GM12878 (cell line): ENCODE results near the gene SHROOM1. TPM values are rescaled to one million over a fixed set of nuclear protein-coding genes. Genes with fewer than 3 reads are reported as not detected.

ENCODE experiments used
- ATAC-seq: fragments of 200-7000 bp; cut with Tn5 transposase; 3 replicates; pipeline ENCODE4 v1.9.1; 2020; ENCODE audit warnings: mild to moderate bottlenecking, moderate library complexity
- BruUV-seq: library from RNA; stranded (reverse); fragments of 400-500 nt; replicated peaks from 2 replicates; lab custom pipeline; 2021; lab: Mats Ljungman, UMichigan
- CTCF ChIA-PET: fragments of 300-600 bp; sonication (Branson Sonifier 250); formaldehyde crosslinking; extraction: SDS; loops from one replicate; lab custom pipeline; 2021; ENCODE audit warnings: inconsistent platforms; lab: Yijun Ruan, JAX
- POLR2A ChIA-PET: fragments of 350-600 bp; formaldehyde crosslinking; extraction: SDS; loops from one replicate; lab custom pipeline; 2021; ENCODE audit warnings: inconsistent platforms; lab: Charles Lee
- RAD21 ChIA-PET: fragments of 300-600 bp; sonication (Branson Sonifier 250); formaldehyde crosslinking; loops from one replicate; lab custom pipeline; 2023; ENCODE audit warnings: antibody characterized with exemption; ENCODE audit not compliant: unreplicated experiment; lab: Charles Lee
- SMC1A ChIA-PET: fragments of 300-600 bp; sonication (Branson Sonifier 250); formaldehyde crosslinking; loops from one replicate; lab custom pipeline; 2023; ENCODE audit not compliant: unreplicated experiment, uncharacterized antibody; lab: Charles Lee
- DNase-seq: peaks from one replicate; pipeline ENCODE4 v3.0.0-alpha.2; 2011; ENCODE audit warnings: low read depth, low spot score
- FAIRE-seq: peaks from 3 replicates; lab custom pipeline; 2011; peaks lifted over from hg19 to GRCh38; lab: Jason Lieb, UNC
- H2AFZ ChIP-seq: 2 replicates; pipeline ENCODE4 v1.6.0; 2011; ENCODE audit warnings: low read depth, low read length, control low read depth; ENCODE audit not compliant: control insufficient read depth
- H3K27ac ChIP-seq: 2 replicates; pipeline ENCODE4 v1.5.1; 2011; ENCODE audit warnings: control low read depth; ENCODE audit not compliant: control insufficient read depth, insufficient read depth
- H3K27me3 ChIP-seq, 2 experiments: replicated peaks in 1 of 2; 2 replicates each; pipeline versions ENCODE4 v1.6.0 to v1.6.1; 2011; ENCODE audit warnings: low read length in 1 of 2; ENCODE audit not compliant: control insufficient read depth in 2 of 2, insufficient read depth in 2 of 2
- H3K36me3 ChIP-seq, 2 experiments: 2 replicates each; pipeline ENCODE4 v1.5.1; 2011; ENCODE audit warnings: low read length in 1 of 2; ENCODE audit not compliant: control insufficient read depth in 2 of 2, insufficient read depth in 2 of 2
- H3K4me1 ChIP-seq: 2 replicates; pipeline ENCODE4 v1.6.1; 2011; ENCODE audit warnings: mild to moderate bottlenecking, low read length, moderate library complexity, mixed read lengths; ENCODE audit not compliant: control insufficient read depth, insufficient read depth
- H3K4me2 ChIP-seq: 2 replicates; pipeline ENCODE4 v1.6.0; 2011; ENCODE audit warnings: control low read depth; ENCODE audit not compliant: control insufficient read depth, insufficient read depth
- H3K4me3 ChIP-seq: fragments of 200-600 bp; sonication (generic); 2 replicates; pipeline ENCODE4 v1.5.1; 2016
- H3K79me2 ChIP-seq: 2 replicates; pipeline ENCODE4 v1.6.0; 2011; ENCODE audit warnings: low read length; ENCODE audit not compliant: control insufficient read depth, insufficient read depth
- H3K9ac ChIP-seq: 2 replicates; pipeline ENCODE4 v1.8.0; 2011; ENCODE audit warnings: low read length, control low read depth, mixed read lengths; ENCODE audit not compliant: control insufficient read depth, insufficient read depth
- H3K9me3 ChIP-seq: replicated peaks from 3 replicates; pipeline ENCODE4 v1.5.1; 2011; ENCODE audit warnings: mild to moderate bottlenecking, low read length; ENCODE audit not compliant: control insufficient read depth, insufficient read depth
- H4K20me1 ChIP-seq: 2 replicates; pipeline ENCODE4 v1.6.0; 2011; ENCODE audit not compliant: control insufficient read depth, insufficient read depth
- ASH2L ChIP-seq: fragments of 300-600, 200-600 bp; sonication (generic); IDR thresholded peaks from 2 replicates; pipeline ENCODE4 v1.6.1; 2017; ENCODE audit warnings: low read depth, mild to moderate bottlenecking, borderline replicate concordance
- ESRRA ChIP-seq: IDR thresholded peaks from 2 replicates; pipeline ENCODE4 v1.6.1; 2012; ENCODE audit warnings: mild to moderate bottlenecking, low read length, improper control_type of control experiment
- KLF5 ChIP-seq: fragments of 450-650 bp; IDR thresholded peaks from 2 replicates; pipeline ENCODE4 v1.6.1; 2014; ENCODE audit warnings: mild to moderate bottlenecking; ENCODE audit not compliant: partially characterized antibody
- NFYB ChIP-seq: IDR thresholded peaks from 2 replicates; pipeline ENCODE4 v1.6.1; 2011; ENCODE audit warnings: low read depth, mild to moderate bottlenecking, low read length, improper control_type of control experiment, moderate library complexity; ENCODE audit not compliant: insufficient read depth
- SMAD1 ChIP-seq: fragments of 450-650 bp; IDR thresholded peaks from 2 replicates; pipeline ENCODE4 v1.6.1; 2018; ENCODE audit warnings: mild to moderate bottlenecking, low read depth; ENCODE audit not compliant: partially characterized antibody
- ZSCAN29 ChIP-seq: fragments of 450-650 bp; IDR thresholded peaks from 2 replicates; pipeline ENCODE4 v1.6.1; 2017; ENCODE audit warnings: mild to moderate bottlenecking, moderate library complexity
- WGBS: methylation state at CpG from one replicate; pipeline ENCODE4 v1.1.6; 2016; ENCODE audit warnings: low lambda C conversion rate; ENCODE audit not compliant: insufficient replicate concordance, insufficient coverage; ENCODE audit errors: missing lambda C conversion rate; 5-methylcytosine and 5-hydroxymethylcytosine counted together
- in situ Hi-C: fragments of 300-500 bp; cut with MboI; formaldehyde crosslinking; loops from 9 replicates; pipeline ENCODE4 v1.14.3; 2018; ENCODE audit warnings: mixed read lengths
- intact Hi-C: fragments of 100-400 bp; cut with micrococcal nuclease; formaldehyde crosslinking; loops from one replicate; pipeline ENCODE4 v1.14.2; 2022; ENCODE audit not compliant: unreplicated experiment
- polyA plus RNA-seq, 11 experiments: library from polyadenylated mRNA; depleted of rRNA in 4 of 11; unstranded in 6 of 11; stranded (reverse) in 5 of 11; fragments of >200 nt; fragmentation: Nextera tagmentation in 4 of 11; fragmentation: Illumina TruSeq in 1 of 11; extraction: Ambion mirVana in 4 of 11; extraction: Trizol in 1 of 11; gene quantifications; 1 replicate in 1 of 11; 2 replicates in 10 of 11; pipeline versions ENCODE4 v1.2.1 to v1.2.3, GENCODE V29; 2011 to 2016; ENCODE audit warnings: inconsistent platforms in 2 of 11, missing spikeins in 2 of 11, low read depth in 1 of 11
- total RNA-seq, 4 experiments: library from RNA; depleted of rRNA in 3 of 4; stranded (reverse); fragments of >200 nt in 3 of 4; fragmentation: Illumina TruSeq in 1 of 4; extraction: Trizol in 1 of 4; gene quantifications; 2 replicates each; pipeline versions ENCODE4 v1.2.1 to v1.2.3, GENCODE V29; 2013 to 2021
- TF ChIP-seq, protein P1 (sequence below): IDR thresholded peaks from 2 replicates; pipeline ENCODE4 v1.6.1; 2012; ENCODE audit warnings: mild to moderate bottlenecking, low read depth, low read length
- TF ChIP-seq, protein P2 (sequence below): fragments of 450-650 bp; IDR thresholded peaks from 2 replicates; pipeline ENCODE4 v1.6.1; 2016; ENCODE audit warnings: mild to moderate bottlenecking, moderate library complexity, borderline replicate concordance
- TF ChIP-seq, protein P3 (sequence below): IDR thresholded peaks from 2 replicates; pipeline ENCODE4 v1.6.1; 2012; ENCODE audit warnings: low read depth, low read length, improper control_type of control experiment
- TF ChIP-seq, protein P4 (sequence below): fragments of 450-650 bp; IDR thresholded peaks from 2 replicates; pipeline ENCODE4 v1.6.1; 2017; ENCODE audit warnings: low read depth, mild to moderate bottlenecking, moderate library complexity
- TF ChIP-seq, protein P5 (sequence below): IDR thresholded peaks from 2 replicates; pipeline ENCODE4 v1.6.1; 2012; ENCODE audit warnings: low read length, inconsistent platforms

The SHROOM1 gene
- total and polyA plus RNA-seq, 10 of the 15 experiments (the other 5 are each of a cell fraction or from before 2014, with no cell fraction given): 0.05 to 3.9 (median 1.3) TPM

DNA sequence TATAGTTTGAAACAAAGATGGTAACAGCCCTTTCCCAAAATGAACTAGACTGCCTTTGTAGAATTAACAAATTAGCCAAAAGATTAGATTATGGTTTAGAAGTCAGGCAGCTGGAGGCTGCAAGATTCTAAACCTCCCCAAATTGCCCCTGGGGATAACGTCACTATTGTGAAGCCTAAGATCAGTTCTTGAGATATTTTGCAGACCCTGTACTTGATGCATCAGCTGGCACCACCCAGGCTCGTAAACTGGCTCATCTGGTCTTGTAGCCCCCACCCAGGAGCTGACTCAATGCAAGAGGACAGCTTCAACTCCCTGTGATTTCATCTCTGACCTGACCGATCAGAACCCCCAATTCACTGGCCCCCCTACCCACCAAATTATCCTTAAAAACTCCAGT, 21.6 kb downstream of the SHROOM1 start:
- CTCF ChIA-PET: interaction anchor here (0.9 to 9.0 kb wide), 7 partner anchors 10 to 282 kb away, joined by 3 to 159 read pairs (median 11); no protein-coding TSS in a partner anchor
- Histone ChIP-seq H2AFZ (no peak overlapping the region), H3K9ac (no peak overlapping the region), H3K27ac (no peak overlapping the region), H3K27me3 (peaks cover 0 to 11% of the 10 kb centered on the region in 2 experiments; a peak in 2 of 4 replicates), H3K79me2 (no peaks in the 10 kb centered on the region), H3K4me2 (no peak overlapping the region), H3K36me3 (no peaks in the 10 kb centered on the region), H4K20me1 (no peaks in the 10 kb centered on the region), H3K9me3 (no peaks in the 10 kb centered on the region; the same call in 2 of the 3 replicates), H3K4me1 (no peaks in the 10 kb centered on the region; the same call in 1 of the 2 replicates), H3K4me3 (no peak overlapping the region)
- FAIRE-seq (no peak), DNase-seq (no peak), ATAC-seq (no peak)
- WGBS: 4% methylated on average over 3 of the region's 3 CpGs
- no TSS peak for BruUV-seq
- in situ Hi-C loops (no loop called here), intact Hi-C loops (no loop called here)
- POLR2A ChIA-PET: interaction anchor here (6.2 kb wide), 1 partner anchor 10 kb away, joined by 41 read pairs; no protein-coding TSS in a partner anchor
- RAD21 ChIA-PET: interaction anchor here (0.6 to 6.5 kb wide), 3 partner anchors 9 to 303 kb away, joined by 3 to 106 read pairs (median 7); no protein-coding TSS in a partner anchor
- SMC1A ChIA-PET: interaction anchor here (0.6 to 6.0 kb wide), 13 partner anchors 10 to 424 kb away, joined by 3 to 99 read pairs (median 3); partner anchors contain the start of gene KIF3A
- TF ChIP-seq ESRRA: no peak
- TF ChIP-seq NFYB: no peak
- no peak for TF ChIP-seq ZSCAN29
- TF ChIP-seq, protein P1, sequence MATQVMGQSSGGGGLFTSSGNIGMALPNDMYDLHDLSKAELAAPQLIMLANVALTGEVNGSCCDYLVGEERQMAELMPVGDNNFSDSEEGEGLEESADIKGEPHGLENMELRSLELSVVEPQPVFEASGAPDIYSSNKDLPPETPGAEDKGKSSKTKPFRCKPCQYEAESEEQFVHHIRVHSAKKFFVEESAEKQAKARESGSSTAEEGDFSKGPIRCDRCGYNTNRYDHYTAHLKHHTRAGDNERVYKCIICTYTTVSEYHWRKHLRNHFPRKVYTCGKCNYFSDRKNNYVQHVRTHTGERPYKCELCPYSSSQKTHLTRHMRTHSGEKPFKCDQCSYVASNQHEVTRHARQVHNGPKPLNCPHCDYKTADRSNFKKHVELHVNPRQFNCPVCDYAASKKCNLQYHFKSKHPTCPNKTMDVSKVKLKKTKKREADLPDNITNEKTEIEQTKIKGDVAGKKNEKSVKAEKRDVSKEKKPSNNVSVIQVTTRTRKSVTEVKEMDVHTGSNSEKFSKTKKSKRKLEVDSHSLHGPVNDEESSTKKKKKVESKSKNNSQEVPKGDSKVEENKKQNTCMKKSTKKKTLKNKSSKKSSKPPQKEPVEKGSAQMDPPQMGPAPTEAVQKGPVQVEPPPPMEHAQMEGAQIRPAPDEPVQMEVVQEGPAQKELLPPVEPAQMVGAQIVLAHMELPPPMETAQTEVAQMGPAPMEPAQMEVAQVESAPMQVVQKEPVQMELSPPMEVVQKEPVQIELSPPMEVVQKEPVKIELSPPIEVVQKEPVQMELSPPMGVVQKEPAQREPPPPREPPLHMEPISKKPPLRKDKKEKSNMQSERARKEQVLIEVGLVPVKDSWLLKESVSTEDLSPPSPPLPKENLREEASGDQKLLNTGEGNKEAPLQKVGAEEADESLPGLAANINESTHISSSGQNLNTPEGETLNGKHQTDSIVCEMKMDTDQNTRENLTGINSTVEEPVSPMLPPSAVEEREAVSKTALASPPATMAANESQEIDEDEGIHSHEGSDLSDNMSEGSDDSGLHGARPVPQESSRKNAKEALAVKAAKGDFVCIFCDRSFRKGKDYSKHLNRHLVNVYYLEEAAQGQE: no peak
- TF ChIP-seq, protein P2, sequence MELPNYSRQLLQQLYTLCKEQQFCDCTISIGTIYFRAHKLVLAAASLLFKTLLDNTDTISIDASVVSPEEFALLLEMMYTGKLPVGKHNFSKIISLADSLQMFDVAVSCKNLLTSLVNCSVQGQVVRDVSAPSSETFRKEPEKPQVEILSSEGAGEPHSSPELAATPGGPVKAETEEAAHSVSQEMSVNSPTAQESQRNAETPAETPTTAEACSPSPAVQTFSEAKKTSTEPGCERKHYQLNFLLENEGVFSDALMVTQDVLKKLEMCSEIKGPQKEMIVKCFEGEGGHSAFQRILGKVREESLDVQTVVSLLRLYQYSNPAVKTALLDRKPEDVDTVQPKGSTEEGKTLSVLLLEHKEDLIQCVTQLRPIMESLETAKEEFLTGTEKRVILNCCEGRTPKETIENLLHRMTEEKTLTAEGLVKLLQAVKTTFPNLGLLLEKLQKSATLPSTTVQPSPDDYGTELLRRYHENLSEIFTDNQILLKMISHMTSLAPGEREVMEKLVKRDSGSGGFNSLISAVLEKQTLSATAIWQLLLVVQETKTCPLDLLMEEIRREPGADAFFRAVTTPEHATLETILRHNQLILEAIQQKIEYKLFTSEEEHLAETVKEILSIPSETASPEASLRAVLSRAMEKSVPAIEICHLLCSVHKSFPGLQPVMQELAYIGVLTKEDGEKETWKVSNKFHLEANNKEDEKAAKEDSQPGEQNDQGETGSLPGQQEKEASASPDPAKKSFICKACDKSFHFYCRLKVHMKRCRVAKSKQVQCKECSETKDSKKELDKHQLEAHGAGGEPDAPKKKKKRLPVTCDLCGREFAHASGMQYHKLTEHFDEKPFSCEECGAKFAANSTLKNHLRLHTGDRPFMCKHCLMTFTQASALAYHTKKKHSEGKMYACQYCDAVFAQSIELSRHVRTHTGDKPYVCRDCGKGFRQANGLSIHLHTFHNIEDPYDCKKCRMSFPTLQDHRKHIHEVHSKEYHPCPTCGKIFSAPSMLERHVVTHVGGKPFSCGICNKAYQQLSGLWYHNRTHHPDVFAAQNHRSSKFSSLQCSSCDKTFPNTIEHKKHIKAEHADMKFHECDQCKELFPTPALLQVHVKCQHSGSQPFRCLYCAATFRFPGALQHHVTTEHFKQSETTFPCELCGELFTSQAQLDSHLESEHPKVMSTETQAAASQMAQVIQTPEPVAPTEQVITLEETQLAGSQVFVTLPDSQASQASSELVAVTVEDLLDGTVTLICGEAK: no peak
- TF ChIP-seq ASH2L: no peak
- TF ChIP-seq, protein P3, sequence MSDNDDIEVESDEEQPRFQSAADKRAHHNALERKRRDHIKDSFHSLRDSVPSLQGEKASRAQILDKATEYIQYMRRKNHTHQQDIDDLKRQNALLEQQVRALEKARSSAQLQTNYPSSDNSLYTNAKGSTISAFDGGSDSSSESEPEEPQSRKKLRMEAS: no peak
- TF ChIP-seq, protein P4, sequence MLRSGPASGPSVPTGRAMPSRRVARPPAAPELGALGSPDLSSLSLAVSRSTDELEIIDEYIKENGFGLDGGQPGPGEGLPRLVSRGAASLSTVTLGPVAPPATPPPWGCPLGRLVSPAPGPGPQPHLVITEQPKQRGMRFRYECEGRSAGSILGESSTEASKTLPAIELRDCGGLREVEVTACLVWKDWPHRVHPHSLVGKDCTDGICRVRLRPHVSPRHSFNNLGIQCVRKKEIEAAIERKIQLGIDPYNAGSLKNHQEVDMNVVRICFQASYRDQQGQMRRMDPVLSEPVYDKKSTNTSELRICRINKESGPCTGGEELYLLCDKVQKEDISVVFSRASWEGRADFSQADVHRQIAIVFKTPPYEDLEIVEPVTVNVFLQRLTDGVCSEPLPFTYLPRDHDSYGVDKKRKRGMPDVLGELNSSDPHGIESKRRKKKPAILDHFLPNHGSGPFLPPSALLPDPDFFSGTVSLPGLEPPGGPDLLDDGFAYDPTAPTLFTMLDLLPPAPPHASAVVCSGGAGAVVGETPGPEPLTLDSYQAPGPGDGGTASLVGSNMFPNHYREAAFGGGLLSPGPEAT: no peak
- no peak for TF ChIP-seq SMAD1
- TF ChIP-seq, protein P5, sequence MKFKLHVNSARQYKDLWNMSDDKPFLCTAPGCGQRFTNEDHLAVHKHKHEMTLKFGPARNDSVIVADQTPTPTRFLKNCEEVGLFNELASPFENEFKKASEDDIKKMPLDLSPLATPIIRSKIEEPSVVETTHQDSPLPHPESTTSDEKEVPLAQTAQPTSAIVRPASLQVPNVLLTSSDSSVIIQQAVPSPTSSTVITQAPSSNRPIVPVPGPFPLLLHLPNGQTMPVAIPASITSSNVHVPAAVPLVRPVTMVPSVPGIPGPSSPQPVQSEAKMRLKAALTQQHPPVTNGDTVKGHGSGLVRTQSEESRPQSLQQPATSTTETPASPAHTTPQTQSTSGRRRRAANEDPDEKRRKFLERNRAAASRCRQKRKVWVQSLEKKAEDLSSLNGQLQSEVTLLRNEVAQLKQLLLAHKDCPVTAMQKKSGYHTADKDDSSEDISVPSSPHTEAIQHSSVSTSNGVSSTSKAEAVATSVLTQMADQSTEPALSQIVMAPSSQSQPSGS: no peak
- TF ChIP-seq KLF5: no peak
